OCI-LY1 (cell line): ENCODE results near the gene FERMT2.

Source experiments
- CTCF ChIP-seq: fragments of 200-600 bp; sonication (generic), shearing (Covaris generic); IDR thresholded peaks from 2 replicates; pipeline ENCODE4 v1.5.1; 2017; ENCODE audit warnings: mild to moderate bottlenecking, antibody characterized with exemption, low read length, moderate library complexity, mixed read lengths
- EZH2 ChIP-seq: fragments of 200-600 bp; sonication (generic), shearing (Covaris generic); IDR thresholded peaks from 2 replicates; pipeline ENCODE4 v1.8.0; 2017; ENCODE audit warnings: borderline replicate concordance, mixed run types, mild to moderate bottlenecking, antibody characterized with exemption, low read length, moderate library complexity, mixed read lengths

- TF ChIP-seq CTCF = no peak
- no peak for TF ChIP-seq EZH2
Measured at GRCh38 chr14:52827426-52827825, 123.4 kb downstream of the FERMT2 start.
